Measurements from ENCODE around the gene ZSCAN21. TPM values are rescaled to one million over a fixed set of nuclear protein-coding genes. Genes with fewer than 3 reads are reported as not detected.

The ZSCAN21 gene
- total and polyA plus RNA-seq, 12 donors = 5.4 to 10.0 (median 6.9) TPM

DNA sequence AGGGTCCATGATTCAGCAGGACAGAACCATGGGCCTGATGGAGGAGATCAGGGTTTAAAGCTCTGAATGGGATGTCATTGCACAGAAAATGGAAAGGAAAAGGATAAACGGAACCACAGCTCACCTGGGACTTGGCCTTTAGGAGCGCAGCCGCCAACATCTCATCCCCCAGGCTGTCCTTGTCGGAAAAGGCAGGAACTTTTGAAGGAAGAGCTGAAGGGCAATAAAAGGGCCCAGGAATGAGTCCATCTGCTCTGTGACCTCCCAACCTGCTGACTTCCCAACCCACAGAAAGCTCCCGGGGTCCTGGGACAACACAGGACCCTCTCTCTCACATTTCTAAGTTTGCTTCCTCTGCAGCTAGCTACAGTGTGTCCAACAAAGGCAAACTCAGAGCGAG is 25.8 kb downstream of the ZSCAN21 start:
- no peak for ATAC-seq

DNA sequence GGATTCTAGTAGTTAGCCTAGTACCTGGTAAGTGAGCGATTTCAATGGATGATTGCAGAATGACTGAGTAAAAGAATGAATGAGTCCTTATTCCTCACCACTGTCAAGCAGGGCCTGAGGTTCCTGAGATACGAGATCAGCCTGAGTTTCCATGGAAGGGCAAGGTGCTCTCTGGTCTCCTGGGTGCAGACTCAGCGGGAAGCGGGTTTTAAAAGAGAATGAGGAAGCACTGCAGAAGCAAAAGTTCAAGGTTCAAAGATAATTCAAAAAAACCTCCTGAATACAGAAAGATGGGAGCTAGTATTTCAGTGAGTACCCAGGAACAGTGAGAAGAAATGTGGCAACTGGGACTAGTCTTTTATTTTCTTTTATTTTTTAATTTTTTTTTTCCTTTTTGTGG is 27.6 kb downstream of the ZSCAN21 start:
- 92 to 97% methylated on average over 4 of the region's 4 CpGs for WGBS, 2 donors
- TF ChIP-seq, protein P1, sequence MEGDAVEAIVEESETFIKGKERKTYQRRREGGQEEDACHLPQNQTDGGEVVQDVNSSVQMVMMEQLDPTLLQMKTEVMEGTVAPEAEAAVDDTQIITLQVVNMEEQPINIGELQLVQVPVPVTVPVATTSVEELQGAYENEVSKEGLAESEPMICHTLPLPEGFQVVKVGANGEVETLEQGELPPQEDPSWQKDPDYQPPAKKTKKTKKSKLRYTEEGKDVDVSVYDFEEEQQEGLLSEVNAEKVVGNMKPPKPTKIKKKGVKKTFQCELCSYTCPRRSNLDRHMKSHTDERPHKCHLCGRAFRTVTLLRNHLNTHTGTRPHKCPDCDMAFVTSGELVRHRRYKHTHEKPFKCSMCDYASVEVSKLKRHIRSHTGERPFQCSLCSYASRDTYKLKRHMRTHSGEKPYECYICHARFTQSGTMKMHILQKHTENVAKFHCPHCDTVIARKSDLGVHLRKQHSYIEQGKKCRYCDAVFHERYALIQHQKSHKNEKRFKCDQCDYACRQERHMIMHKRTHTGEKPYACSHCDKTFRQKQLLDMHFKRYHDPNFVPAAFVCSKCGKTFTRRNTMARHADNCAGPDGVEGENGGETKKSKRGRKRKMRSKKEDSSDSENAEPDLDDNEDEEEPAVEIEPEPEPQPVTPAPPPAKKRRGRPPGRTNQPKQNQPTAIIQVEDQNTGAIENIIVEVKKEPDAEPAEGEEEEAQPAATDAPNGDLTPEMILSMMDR (IDR thresholded peaks at IDR 0.05) = no peak
- H3K4me1 ChIP-seq = peaks cover 7 to 33% (median 25%) of the 10 kb centered on the region in 9 donors
- peaks cover 0 to 16% (median 8%) of the 10 kb centered on the region in 11 donors for H3K9me3 ChIP-seq
- no peak for DNase-seq
- no peak overlapping the region for H3K27ac ChIP-seq
- intact Hi-C loops (cut with DNase I) = no loop called here
- H3K4me3 ChIP-seq = no peak overlapping the region
- H3K27me3 ChIP-seq = no peaks in the 10 kb centered on the region
- peaks cover 11 to 81% (median 60%) of the 10 kb centered on the region in 9 donors for H3K36me3 ChIP-seq
- no peak for ATAC-seq

More for the DNA sequence above, 25.8 kb downstream of the ZSCAN21 start:
- Histone ChIP-seq H3K4me1 (peaks cover 5 to 23% (median 16%) of the 10 kb centered on the region in 9 donors), H3K36me3 (peaks cover 24 to 99% (median 78%) of the 10 kb centered on the region in 9 donors), H3K27ac (no peak overlapping the region), H3K27me3 (no peaks in the 10 kb centered on the region), H3K4me3 (no peak overlapping the region), H3K9me3 (peaks cover 2 to 34% (median 26%) of the 10 kb centered on the region in 11 donors)
- TF ChIP-seq, protein P1 (IDR thresholded peaks at IDR 0.05) = no peak
- intact Hi-C loops (cut with DNase I) = no loop called here
- 93 to 98% methylated on average over 6 of the region's 6 CpGs for WGBS, 2 donors
- no peak for DNase-seq

DNA sequence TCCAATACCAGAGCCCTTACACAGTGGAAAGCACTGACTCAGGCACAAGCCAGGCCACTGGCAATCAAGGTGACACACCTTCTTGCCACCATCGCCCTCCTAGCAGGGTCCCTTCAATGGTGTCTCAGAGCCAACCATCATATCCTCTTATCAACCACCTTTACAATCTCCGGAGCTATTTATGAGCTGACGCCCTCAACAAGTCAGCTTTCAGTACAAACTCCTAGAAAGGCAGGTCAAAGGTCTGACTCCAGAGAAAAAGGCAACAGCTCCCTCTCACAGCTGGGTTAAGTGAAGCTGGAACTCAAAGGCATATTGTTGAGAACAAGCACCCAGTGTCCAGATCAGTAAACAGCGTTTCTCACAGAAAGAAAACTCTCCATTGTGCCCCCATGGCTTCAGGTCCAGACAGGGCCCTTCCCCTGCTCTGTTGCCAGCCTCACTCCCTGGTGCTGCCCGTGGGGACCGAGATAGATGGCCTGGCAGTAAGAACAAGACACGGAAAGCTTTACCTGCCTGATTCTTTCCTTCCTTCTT is 29.5 kb downstream of the ZSCAN21 start:
- Histone ChIP-seq H3K4me1 (peaks cover 7 to 42% (median 32%) of the 10 kb centered on the region in 9 donors), H3K9me3 (no peaks in the 10 kb centered on the region), H3K27ac (no peak overlapping the region), H3K27me3 (no peaks in the 10 kb centered on the region), H3K4me3 (no peak overlapping the region), H3K36me3 (peaks cover 4 to 62% (median 41%) of the 10 kb centered on the region in 9 donors)
- ATAC-seq = no peak
- TF ChIP-seq, protein P1 (IDR thresholded peaks at IDR 0.05) = no peak
- WGBS, 2 donors = 68 to 72% methylated on average over 7 of the region's 7 CpGs
- DNase-seq = no peak
- intact Hi-C loops (cut with DNase I) = no loop called here

DNA sequence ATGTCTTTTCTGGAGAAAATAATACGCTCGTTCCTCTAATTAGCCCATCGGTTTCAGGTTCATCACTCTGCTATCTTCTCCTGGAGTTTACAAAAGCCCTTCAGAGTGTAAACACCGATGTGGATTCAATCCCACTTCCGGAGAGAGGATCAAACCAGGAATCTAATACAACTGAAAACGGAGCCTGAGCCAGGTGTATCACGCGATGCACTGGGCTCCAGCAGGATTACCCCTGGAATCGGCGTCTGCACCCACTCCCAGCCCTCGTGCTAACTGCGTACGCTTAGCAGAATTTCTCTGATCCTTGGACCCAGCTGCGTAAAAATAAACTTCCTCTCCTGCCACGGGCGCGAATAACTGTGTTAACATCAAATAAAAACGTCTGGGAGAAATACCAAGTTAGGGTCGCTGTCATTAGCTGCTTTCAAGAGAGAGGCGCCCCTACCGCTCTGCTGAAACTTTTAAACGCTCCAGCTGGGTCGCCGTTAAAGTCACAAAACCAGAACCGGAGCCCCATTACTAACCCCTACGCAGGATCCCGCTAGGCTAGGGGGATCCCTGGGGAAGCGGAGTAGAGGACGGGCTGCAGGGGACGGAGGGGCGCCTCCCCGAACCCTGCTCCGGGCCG is 31.4 kb downstream of the ZSCAN21 start:
- H3K4me1 ChIP-seq = peaks cover 7 to 42% (median 32%) of the 10 kb centered on the region in 9 donors
- peaks cover 0 to 43% (median 23%) of the 10 kb centered on the region in 9 donors for H3K36me3 ChIP-seq
- 1% methylated on average over 34 of the region's 34 CpGs for WGBS, 2 donors
- TF ChIP-seq, protein P1 (IDR thresholded peaks at IDR 0.05) = no peak
- intact Hi-C loops (cut with DNase I) = loop anchor here in 6 of 10 donors (1.0 to 10.0 kb wide), 7 partner anchors 34 to 166 kb away; partner anchors contain the start of genes TRIM4 (in 2 of the 6), MBLAC1 (in 1 of the 6) and ZSCAN21 (in 1 of the 6)
- no peaks in the 10 kb centered on the region for H3K9me3 ChIP-seq
- ATAC-seq (no peak), DNase-seq (no peak)
- peak overlapping the region; percentile 65 to 96 (median 89) for H3K27ac ChIP-seq
- peak overlapping the region; percentile 71 to 99 (median 90) for H3K4me3 ChIP-seq
- no peaks in the 10 kb centered on the region for H3K27me3 ChIP-seq
